Peyer's patch (tissue), 4 donors: ENCODE measurements around the gene TNFRSF21.

Source experiments
- POLR2A ChIP-seq, 2 donors: fragments of 450-650 bp; IDR thresholded peaks; one replicate each; pipeline ENCODE4 v1.5.1; 2017; ENCODE audit warnings: antibody characterized with exemption in 2 of 2, mild to moderate bottlenecking in 2 of 2, moderate library complexity in 2 of 2
- TF ChIP-seq, protein P1 (sequence below), 6 experiments: fragments of 450-650 bp in 4 of 6; fragments of 200-600 bp in 2 of 6; sonication (generic) in 1 of 6; IDR thresholded peaks; one replicate each; pipeline ENCODE4 v1.5.1; 2017 to 2019; ENCODE audit warnings: antibody characterized with exemption in 6 of 6, mild to moderate bottlenecking in 3 of 6, moderate library complexity in 1 of 6

DNA sequence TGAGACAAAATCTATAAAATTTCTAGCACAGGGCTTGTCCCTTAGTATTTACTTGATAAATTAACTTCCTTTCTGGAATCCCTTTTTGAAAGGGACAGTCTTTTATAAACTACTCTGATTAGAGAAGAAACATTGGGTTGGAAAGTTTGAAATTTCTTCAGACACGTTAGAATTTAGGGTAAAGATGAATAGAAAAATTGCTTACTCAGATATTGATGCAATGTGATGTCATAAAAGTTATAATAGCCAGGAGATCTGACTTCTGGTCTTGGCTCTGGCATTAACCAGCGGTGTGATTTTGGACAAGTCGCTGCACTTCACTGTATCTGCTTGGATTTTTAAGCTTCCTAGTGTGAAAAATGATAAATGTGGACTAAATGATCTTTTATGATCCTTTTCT lies 9.7 kb upstream of the TNFRSF21 start:
- TF ChIP-seq, protein P1, sequence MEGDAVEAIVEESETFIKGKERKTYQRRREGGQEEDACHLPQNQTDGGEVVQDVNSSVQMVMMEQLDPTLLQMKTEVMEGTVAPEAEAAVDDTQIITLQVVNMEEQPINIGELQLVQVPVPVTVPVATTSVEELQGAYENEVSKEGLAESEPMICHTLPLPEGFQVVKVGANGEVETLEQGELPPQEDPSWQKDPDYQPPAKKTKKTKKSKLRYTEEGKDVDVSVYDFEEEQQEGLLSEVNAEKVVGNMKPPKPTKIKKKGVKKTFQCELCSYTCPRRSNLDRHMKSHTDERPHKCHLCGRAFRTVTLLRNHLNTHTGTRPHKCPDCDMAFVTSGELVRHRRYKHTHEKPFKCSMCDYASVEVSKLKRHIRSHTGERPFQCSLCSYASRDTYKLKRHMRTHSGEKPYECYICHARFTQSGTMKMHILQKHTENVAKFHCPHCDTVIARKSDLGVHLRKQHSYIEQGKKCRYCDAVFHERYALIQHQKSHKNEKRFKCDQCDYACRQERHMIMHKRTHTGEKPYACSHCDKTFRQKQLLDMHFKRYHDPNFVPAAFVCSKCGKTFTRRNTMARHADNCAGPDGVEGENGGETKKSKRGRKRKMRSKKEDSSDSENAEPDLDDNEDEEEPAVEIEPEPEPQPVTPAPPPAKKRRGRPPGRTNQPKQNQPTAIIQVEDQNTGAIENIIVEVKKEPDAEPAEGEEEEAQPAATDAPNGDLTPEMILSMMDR (IDR thresholded peaks at IDR 0.05), result no peak
- no peak for TF ChIP-seq POLR2A (IDR thresholded peaks at IDR 0.05)
